ENCODE measurements around the gene WARS2.

DNA sequence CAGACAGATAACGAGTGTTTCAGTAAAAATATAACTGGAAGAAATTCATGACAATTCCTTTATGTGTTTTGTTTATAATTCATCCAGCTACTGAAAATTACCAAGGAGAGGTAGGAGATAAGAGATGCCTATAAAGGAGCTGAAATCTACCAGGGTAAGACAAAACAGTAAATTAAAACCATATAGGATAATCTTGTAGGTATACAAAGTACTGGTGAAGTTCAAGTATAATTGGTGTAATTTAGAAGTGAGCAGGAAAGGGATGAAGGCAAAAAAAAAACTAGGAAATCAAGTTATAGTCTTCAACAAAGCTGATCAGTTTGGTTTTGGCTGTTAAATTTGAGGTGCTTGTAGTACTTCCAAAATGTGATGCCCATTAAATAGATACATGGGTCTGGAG is 1.2 kb upstream of the WARS2 start:
- TF ChIP-seq EZH2 (IDR thresholded peaks at IDR 0.05; ENCODE audit: borderline replicate concordance, low read length), result no peak
- TF ChIP-seq, protein P1, sequence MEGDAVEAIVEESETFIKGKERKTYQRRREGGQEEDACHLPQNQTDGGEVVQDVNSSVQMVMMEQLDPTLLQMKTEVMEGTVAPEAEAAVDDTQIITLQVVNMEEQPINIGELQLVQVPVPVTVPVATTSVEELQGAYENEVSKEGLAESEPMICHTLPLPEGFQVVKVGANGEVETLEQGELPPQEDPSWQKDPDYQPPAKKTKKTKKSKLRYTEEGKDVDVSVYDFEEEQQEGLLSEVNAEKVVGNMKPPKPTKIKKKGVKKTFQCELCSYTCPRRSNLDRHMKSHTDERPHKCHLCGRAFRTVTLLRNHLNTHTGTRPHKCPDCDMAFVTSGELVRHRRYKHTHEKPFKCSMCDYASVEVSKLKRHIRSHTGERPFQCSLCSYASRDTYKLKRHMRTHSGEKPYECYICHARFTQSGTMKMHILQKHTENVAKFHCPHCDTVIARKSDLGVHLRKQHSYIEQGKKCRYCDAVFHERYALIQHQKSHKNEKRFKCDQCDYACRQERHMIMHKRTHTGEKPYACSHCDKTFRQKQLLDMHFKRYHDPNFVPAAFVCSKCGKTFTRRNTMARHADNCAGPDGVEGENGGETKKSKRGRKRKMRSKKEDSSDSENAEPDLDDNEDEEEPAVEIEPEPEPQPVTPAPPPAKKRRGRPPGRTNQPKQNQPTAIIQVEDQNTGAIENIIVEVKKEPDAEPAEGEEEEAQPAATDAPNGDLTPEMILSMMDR (IDR thresholded peaks at IDR 0.05; ENCODE audit: low read length), result no peak

All from OCI-LY1 (cell line).